Endothelial cell of hepatic sinusoid (primary cell): ENCODE results near the gene CALM3.
"Not testable (repeated sequence)": the region's sequence is repeated elsewhere in the genome, so short reads cannot be mapped to it uniquely, and the experiment has no call there.

Experiments used
- in situ Hi-C: cut with HindIII; loops from 2 replicates; pipeline ENCODE4 v1.10.0; 2017; ENCODE audit warnings: low sequenced_read_pairs

Gene CALM3

DNA sequence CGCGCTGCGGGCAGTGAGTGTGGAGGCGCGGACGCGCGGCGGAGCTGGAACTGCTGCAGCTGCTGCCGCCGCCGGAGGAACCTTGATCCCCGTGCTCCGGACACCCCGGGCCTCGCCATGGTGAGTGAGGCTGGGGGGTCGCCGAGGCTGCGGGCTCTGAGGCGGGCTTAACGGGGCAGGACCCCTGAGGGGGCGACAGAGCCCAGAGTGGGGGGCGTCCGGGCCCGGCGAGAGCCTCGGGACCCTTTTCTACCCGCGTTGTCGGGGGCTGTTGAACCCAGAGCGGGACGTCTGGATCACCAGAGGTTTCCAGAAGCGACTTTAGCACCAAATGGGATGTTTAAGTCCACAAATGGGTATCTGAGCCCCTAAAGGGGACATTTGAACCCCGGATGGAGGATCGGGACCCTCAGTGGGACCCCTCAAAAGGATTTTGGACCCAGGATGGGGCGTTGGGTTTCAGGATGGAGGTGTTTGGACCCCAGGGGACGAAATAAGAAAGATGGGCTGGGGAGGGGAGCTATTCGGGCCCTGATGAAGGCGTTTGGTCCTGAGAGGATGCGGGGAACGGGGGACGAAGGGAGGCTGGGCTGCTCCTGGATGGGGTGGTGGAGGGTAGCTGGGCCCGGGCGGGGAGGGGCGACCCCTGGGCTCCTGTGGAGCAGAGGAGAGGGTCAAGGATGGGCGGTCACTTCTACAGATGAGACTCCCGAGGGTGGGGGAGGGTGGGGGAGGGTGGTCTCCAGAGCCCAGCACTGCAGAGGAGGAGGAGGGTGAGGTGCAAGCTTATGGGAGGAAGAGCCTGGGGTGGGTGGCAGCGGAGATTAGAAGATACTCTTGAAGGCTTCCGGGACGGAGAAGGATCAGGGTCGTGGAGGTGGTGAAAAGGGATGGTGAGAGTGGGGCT lies at the start of gene CALM3:
Gene CALM3 (plus strand): TSS at position 13 of the 907 bp plus-strand sequence. CDS start 105 bp downstream, at position 118.
- in situ Hi-C loops: no loop called here

DNA sequence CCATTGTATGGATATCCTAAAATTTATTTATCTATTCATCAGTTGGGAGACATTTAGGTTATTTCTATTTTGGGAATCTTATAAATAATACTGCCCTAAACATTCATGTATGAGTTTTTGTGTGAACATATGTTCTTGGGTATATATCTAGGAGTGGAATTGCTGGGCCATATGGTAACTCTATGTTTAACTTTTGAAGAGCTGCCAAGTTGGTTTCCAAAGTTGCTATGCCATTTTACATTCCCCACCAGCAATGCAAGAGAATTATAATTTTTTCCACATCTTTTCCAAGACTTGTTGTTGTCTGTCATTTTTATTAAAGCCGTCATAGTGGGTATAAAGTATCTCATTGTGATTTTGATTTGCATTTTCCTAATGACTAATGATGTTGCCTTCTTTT lies 48.2 kb upstream of the CALM3 start:
- in situ Hi-C loops: no loop called here

DNA sequence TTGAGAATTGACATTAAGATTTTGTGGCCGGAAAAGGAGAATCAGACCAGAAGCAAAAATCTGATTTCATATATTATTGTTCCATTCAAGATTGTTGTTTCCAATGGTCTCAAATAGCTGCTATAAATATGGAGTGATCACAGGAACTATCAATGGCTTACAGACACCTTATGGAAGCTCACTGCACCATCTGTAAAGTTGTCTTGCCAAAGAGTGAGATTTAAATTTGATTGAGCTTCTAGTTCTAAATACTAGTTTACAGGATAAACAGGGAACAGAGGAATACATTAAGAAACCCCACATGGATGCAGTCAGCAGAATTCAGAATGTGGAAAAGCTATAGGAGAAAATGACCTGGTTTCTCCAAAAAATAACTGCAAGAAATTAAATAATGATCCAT lies 47.0 kb upstream of the CALM3 start:
- in situ Hi-C loops: no loop called here

DNA sequence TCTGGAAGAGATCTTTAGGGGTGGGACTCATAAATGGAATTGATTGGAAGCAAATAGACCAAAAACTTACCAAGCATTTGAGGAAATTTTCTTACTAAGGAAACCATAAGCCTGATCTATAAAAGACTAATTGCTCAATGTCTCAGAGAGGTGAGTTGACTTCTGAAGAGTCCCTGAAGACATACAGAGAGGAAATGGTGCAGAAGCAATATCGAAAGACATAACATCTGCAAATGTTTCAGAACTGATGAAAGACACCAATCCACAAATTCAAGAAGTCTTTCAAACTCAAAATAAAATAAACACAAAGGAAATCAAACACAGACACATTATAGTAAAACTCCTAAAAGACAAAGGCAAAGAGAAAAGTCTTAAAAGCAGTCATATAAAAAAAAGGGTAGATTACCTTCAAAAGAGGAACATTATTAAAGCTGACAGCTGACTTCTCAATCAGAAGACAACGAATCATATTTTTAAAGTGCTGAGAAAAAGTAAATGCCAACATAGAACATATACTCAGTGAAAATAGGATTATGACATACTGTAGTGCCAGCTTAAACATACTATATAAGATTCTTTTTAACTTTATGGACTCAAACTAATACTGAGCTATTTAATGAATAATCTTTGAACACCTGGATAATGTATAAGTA lies 45.4 kb upstream of the CALM3 start:
- in situ Hi-C loops: no loop called here

DNA sequence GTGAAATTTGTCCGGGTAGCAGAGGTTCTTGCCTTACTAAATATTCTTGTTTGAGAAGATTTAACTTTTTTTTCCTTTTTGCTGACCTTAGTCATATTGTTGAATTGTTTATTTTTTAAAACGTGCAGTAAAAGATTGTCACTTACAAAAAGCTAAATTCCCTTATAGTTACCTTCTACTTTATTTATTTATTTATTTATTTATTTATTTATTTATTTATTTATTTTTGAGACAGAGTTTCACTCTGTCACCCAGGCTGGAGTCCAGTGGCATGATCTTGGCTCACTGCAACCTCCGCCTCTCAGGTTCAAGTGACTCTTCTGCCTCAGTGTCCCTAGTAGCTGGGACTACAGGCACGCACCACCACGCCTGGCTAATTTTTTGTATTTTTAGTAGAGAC lies 44.7 kb upstream of the CALM3 start:
- in situ Hi-C loops: not testable (repeated sequence)

DNA sequence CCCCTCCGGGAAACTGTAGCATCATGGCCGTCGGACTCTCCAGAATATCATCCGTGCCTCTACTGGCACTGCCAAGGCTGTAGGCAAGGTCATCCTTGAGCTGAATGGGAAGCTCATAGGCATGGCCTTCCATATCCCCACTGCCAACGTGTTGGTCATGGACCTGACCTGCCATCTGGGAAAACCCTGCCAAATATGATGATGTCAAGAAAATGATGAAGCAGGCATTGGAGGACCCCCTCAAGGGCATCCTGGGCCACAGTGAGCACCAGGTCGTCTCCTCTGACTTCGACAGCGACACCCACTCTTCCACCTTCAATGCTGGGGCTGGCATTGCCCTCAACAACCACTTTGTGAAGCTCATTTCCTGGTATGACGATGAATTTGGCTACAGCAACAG lies 41.9 kb upstream of the CALM3 start:
- in situ Hi-C loops: no loop called here

DNA sequence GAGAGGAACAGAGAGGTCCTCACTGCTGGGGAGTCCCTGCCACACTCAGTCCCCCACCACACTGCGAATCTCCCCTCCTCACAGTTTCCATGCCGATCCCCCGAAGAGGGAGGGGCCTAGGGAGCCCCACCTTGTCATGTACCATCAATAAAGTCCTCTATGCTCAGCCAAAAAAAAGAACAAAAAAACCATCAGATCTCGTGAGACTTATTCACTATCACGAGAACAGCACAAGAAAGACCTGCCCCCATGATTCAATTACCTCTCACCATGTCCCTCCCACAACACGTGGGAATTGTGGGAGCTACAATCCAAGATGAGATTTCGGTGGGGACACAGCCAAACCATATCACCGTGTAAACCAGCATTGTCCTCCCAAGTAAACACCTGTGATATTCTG lies 41.5 kb upstream of the CALM3 start:
- in situ Hi-C loops: not testable (repeated sequence)

DNA sequence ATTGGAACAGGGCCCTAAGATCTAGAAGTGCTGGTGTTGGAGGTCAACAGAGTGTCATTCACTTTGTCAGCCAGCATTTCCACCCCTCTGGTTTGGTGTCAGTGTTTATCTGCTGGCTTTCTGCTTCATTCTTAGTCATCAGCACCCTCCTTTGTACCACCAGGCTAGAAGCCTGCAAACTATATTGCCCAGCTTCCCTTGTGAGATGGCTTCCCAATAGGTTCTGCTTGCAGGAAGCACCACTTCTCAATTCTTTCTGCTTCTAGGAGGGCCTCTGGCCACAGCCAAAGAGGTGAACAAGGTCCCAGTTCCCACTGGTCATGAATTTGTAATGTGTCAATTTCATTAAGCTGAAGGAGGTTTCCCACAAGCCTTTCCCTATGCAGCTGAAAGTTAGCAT lies 36.4 kb upstream of the CALM3 start:
- in situ Hi-C loops: no loop called here

DNA sequence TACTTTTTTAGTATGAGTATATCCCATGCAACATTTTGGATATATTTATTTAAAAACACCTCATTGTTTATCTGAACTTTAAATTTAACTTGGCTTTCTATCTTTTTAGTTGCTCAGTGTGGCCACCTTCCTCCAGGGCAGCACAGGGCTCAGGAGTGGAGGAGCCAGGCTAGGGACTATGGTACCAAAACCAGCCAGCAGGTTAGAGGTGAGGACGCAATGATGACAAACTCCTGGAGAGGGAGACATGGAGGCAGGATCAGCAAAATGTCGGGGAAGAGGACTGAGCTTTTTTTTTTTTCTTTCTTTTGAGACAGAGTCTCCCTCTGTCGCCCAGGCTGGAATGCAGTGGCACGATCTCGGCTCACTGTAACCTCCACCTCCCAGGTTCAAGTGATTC lies 29.6 kb upstream of the CALM3 start:
- in situ Hi-C loops: no loop called here

DNA sequence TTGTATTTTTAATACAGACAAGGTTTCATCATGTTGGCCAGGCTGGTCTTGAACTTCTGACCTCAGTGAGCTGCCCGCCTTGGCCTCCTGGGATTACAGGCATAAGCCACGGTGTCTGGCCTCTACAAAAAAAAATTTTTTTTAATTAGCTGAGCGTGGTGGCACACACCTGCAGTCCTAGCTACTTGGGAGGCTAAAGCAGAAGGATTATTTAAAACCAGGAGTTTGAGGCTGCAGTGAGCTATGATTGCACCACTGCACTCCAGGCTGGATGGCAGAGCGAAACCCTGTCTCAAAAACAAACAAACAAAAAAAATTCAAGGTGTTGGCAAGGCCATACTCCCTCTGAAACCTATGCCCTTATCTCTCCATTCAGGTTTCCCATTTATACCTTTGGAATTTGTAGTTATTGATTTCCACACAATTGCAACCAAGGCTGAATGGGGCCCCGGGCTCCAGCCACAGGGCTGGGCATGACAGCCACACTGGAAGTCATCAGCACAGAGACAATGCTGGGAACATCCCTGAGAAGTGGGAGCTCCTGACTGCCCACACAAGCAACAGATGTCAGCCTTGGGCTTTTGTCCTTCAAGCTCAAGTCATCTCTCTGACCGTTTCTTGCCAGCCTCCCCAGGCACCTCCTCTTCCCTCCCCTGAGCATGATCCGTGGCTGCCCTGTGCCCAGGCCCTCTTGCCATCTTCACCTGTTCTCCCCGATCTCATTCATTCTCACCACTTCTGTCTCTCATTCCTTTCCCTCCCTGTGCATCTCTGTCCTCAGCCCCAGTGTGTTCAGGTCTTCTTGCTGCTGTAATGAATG lies 27.2 kb upstream of the CALM3 start:
- in situ Hi-C loops: no loop called here

DNA sequence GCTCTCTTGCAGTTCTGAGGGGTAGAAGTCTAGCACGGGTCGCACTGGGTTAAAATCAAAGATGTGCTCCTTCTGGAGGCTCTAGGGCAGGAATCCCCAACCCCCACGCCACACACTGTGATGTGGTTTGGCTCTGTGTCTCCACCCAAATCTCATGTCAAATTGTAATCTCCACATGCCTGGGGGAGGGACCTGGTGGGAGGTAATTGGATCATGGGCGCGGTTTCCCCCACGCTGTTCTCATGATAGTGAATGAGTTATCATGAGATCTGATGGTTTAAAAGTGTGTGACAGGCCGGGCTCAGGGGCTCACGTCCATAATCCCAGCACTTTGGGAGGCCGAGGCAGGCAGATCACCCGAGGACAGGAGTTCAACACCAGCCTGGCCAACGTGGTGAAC lies 26.6 kb upstream of the CALM3 start:
- in situ Hi-C loops: no loop called here

DNA sequence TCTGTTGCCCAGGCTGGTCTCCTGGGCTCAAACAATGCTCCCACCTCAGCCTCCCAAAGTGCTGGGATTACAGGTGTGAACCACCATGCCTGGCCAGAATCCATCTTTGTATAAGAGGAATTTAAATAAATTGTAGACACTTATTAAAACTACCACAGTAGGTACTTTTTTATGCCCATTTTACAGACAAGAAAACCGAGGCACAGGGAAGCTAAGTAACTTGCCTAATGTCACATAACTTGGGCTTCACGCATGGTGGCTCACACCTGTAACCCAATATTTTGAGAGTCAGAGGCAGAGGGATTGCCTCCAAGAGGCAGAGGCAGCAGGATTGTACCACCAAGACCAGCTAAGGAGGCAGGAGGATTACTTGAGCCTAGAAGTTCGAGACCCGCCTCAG lies 22.7 kb upstream of the CALM3 start:
- in situ Hi-C loops: no loop called here

DNA sequence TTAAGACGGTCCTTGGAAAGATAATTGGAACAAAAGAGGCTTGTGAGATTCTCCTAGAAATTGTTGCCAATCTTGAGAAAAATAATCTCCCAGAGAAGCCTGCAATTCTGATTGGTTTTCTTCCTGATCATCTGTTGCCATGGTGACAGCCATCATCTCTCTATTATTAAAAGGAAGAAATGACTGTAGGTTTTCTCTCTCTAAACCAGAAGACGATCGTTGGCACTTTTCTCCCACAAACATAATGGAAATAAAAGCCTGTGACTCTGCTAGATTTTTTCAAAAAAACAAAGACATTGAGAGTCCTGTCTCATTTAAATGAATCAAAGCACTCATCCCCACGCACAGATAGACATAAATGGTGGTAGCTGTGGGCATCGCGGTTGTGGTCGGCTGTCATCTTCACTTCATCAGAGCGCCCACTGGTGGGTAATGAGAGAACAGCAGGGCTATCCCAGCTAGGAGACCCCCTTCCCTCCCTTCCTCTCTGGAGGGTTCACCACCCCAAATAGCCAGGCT lies 21.7 kb upstream of the CALM3 start:
- in situ Hi-C loops: no loop called here

DNA sequence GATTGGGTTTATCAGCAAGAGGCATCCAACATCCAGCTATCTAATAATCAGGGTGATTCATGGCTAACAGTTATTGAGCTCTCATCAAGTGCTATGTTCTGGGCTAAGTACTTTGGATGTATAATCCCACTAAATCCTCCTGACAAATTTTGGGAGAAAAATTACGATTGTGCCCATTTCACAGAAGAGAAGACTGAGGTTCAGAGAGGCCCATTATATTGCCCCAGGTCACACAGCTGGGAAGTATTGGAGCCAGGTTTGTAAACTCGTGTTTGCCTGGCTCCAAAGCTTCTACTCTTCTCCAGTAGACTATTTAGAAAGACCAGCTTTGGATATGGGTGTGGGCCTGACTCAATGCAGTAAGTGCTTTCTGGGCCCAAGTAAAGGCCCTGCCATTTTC lies 20.9 kb upstream of the CALM3 start:
- in situ Hi-C loops: no loop called here

DNA sequence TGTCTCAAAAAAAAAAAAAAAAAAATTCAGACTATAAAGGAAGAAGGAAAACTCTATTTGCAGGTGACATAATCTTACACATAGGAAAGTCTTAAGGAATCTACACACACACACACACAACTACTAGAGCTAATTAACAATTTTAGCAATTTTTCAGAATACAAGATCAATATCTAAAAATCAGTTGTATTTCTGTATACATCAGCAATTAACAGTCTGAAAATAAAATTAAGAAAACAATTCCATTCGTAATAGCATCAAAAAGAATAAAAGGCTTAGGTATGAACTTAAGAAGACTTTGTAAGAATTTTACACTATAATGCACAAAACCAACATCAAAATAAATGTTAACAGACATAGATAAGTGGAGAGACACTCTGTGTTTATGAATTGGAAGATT lies 15.6 kb upstream of the CALM3 start:
- in situ Hi-C loops: no loop called here

DNA sequence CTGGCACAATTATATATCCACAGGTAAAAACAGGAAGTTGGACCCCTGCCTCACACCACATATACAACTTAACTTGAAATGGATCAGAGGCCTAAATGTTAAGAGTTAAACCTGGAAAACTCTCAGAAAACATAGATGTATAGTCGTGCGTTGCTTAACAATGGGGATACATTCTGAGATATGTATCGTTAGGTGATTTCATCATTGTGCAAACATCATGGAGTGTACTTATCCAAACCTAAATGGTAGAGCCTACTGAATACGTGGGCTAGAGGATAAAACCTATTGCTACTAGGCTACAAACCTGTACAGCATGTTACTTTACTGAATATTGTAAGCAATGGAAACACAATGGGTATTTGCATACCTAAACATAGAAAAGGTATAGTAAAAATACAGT lies 14.8 kb upstream of the CALM3 start:
- in situ Hi-C loops: no loop called here

DNA sequence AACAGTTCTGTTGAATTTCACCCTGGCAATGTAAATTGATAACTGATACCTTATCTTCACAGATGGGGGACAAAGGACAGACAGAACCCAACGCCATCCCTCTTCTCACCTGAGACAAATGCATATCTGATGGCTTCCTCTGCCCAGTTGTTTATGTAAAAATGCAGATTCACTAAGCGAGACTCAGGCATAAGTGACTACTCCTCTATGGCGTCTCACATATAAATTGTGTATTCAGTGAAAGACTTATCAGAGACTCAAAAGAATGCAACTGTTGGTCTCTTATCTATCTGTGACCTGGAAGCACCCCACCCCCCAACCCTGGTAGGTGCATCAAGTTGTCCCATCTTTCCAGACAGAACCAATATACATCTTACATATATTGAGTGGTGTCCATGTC lies 13.3 kb upstream of the CALM3 start:
- in situ Hi-C loops: no loop called here

DNA sequence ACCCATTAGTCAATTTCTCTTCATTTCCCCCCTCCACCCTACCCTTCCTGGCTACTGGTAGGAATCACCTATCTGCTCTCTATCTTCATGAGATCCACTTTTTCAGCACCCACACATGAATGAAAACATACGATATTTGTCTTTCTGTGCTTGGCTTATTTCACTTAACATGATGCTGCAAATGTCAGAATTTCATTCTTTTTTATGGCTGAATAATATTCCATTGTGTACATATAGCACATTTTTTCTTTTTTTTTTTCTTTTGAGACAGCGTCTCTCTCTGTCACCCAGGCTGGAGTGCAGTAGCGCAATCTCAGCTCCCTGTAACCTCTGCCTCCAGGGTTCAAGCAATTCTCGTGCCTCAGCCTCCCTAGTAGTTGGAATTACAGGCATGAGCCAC lies 9.9 kb upstream of the CALM3 start:
- in situ Hi-C loops: no loop called here

DNA sequence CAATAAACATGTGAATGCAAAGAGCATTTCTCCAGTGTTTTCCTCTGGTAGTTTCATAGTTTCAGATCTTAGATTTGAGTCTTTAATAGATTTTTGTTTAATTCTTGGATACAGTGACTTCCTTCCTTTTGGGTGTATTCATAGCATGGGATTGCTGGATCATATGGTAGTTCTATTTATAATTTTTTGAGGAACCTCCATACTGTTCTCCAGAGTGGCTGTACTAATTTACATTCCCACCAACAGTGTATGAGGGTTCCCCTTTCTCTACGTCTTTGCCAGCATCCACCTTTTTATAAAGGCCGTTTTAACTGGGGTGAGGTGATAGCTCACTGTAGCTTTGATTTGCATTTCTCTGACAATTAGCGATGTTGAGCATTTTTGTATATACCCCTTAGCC lies 9.3 kb upstream of the CALM3 start:
- in situ Hi-C loops: no loop called here

DNA sequence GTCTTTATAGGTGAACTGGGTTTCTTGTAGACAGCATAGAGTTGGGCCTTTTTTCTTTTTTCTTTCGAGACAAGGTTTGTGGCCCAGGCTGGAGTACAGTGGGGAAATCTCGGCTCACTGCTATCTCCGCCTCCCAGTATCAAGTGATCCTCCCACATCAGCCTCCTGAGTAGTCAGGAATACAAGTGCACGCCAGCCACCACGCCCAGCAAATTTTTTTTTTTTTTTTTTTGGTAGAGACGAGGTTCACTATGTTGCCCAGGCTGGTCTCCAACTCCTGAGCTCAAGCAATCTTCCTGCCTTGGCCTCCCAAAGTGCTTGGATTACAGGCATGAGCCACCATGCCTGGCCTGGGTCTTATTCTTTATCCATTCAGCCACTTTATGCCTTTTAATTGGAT lies 5.1 kb upstream of the CALM3 start:
- in situ Hi-C loops: no loop called here

DNA sequence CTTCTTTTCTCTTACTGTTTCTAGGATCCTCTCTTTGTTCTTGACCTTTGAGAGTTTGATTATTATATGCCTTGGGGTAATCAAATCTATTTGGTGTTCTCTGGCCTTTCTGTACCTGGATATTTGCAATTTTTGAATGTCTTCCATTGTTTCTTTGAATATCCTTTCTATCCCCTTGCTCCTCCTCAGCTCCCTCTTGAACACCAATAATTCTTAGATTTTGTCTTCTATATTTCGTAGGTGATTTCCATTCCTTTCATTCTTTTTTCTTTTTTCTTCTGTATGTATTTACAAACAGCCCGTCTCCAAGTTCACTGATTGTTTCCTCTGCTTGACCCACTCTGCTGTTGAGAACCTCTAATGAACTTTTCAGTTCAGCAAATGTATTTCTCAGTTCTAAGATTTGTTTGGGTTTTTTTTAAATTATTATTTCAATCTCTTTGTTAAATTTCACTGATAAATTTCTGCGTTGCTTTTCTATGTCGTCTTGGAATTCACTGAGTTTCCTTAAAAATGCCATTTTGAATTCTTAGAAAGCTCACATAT lies 2.7 kb upstream of the CALM3 start:
- in situ Hi-C loops: no loop called here
